ENCODE data around the gene DIS3L2. TPM values are rescaled to one million over a fixed set of nuclear protein-coding genes. Genes with fewer than 3 reads are reported as not detected.
A peak's percentile ranks its signal among the peaks of the same experiment; 100 is the strongest.
"Not testable (repeated sequence)": the region's sequence is repeated elsewhere in the genome, so short reads cannot be mapped to it uniquely, and the experiment has no call there.

Gene DIS3L2
- total and polyA plus RNA-seq, 3 experiments from 2014 or later: 16.4 to 29.5 (median 28.6) TPM

- Mint-ChIP-seq H3K27ac (no peak overlapping the region), H3K9me3 (no peaks in the 10 kb centered on the region), H3K4me1 (peaks cover 0 to 16% (median 0%) of the 10 kb centered on the region in 3 donors), H3K4me3 (no peak overlapping the region), H3K36me3 (peaks cover 0 to 3% (median 0%) of the 10 kb centered on the region in 3 donors), H3K27me3 (peaks cover 8 to 40% of the 10 kb centered on the region in 2 donors)
- DNase-seq: peak in 1 of 5 donors; percentile 25
- ChIA-PET POLR2A (no interaction called here), CTCF (no interaction called here)
- no peak overlapping the region for H3K27ac ChIP-seq (ENCODE audit: low read depth, low read length)
- no peaks in the 10 kb centered on the region for H3K36me3 ChIP-seq (ENCODE audit: insufficient read depth, low read length)
- H3K4me1 ChIP-seq (ENCODE audit: insufficient read depth, low read length): peaks cover 18% of the 10 kb centered on the region
- peaks cover 33% of the 10 kb centered on the region for H3K27me3 ChIP-seq (ENCODE audit: insufficient read depth, low read length, poor library complexity, severe bottlenecking)
- H3K4me3 ChIP-seq (ENCODE audit: low read length): no peak overlapping the region
- H3K9me3 ChIP-seq (ENCODE audit: low read length): no peaks in the 10 kb centered on the region
These were observed 391.6 kb downstream of the DIS3L2 start for GRCh38 chr2:232353096-232353495.

- no peak overlapping the region for H3K27ac ChIP-seq (ENCODE audit: low read depth, low read length)
- Mint-ChIP-seq H3K4me1 (peaks cover 0 to 16% (median 0%) of the 10 kb centered on the region in 3 donors), H3K27ac (no peak overlapping the region), H3K36me3 (peaks cover 0 to 3% (median 0%) of the 10 kb centered on the region in 3 donors), H3K9me3 (no peaks in the 10 kb centered on the region), H3K27me3 (peaks cover 8 to 40% of the 10 kb centered on the region in 2 donors), H3K4me3 (no peak overlapping the region)
- H3K27me3 ChIP-seq (ENCODE audit: insufficient read depth, low read length, poor library complexity, severe bottlenecking): peaks cover 33% of the 10 kb centered on the region
- POLR2A ChIA-PET: no interaction called here
- no peaks in the 10 kb centered on the region for H3K9me3 ChIP-seq (ENCODE audit: low read length)
- peak in 1 of 5 donors; percentile 23 for DNase-seq
- no peak overlapping the region for H3K4me3 ChIP-seq (ENCODE audit: low read length)
- no peaks in the 10 kb centered on the region for H3K36me3 ChIP-seq (ENCODE audit: insufficient read depth, low read length)
- H3K4me1 ChIP-seq (ENCODE audit: insufficient read depth, low read length): peaks cover 18% of the 10 kb centered on the region
- CTCF ChIA-PET: no interaction called here
These were observed 392.1 kb downstream of the DIS3L2 start for GRCh38 chr2:232353660-232354059.

GRCh38 chr2:232354069-232354468, 392.6 kb downstream of the DIS3L2 start:
- Histone ChIP-seq H3K27ac (ENCODE audit: low read depth, low read length) (no peak overlapping the region), H3K36me3 (ENCODE audit: insufficient read depth, low read length) (no peaks in the 10 kb centered on the region), H3K4me1 (ENCODE audit: insufficient read depth, low read length) (peaks cover 15% of the 10 kb centered on the region), H3K9me3 (ENCODE audit: low read length) (no peaks in the 10 kb centered on the region), H3K4me3 (ENCODE audit: low read length) (no peak overlapping the region), H3K27me3 (ENCODE audit: insufficient read depth, low read length, poor library complexity, severe bottlenecking) (peaks cover 33% of the 10 kb centered on the region)
- H3K4me1 Mint-ChIP-seq: peaks cover 0 to 13% (median 0%) of the 10 kb centered on the region in 3 donors
- peaks cover 0 to 3% (median 0%) of the 10 kb centered on the region in 3 donors for H3K36me3 Mint-ChIP-seq
- ChIA-PET CTCF (no interaction called here), POLR2A (no interaction called here)
- no peak overlapping the region for H3K4me3 Mint-ChIP-seq
- no peak overlapping the region for H3K27ac Mint-ChIP-seq
- peaks cover 8 to 40% of the 10 kb centered on the region in 2 donors for H3K27me3 Mint-ChIP-seq
- peak in 1 of 5 donors; percentile 23 for DNase-seq
- no peaks in the 10 kb centered on the region for H3K9me3 Mint-ChIP-seq

GRCh38 chr2:232361646-232362045, 400.1 kb downstream of the DIS3L2 start:
- ChIA-PET CTCF (no interaction called here), POLR2A (no interaction called here)
- DNase-seq: no peak
- peaks cover 9 to 23% (median 11%) of the 10 kb centered on the region in 3 donors for H3K4me1 Mint-ChIP-seq
- Histone ChIP-seq H3K27ac (ENCODE audit: low read depth, low read length) (no peak overlapping the region), H3K9me3 (ENCODE audit: low read length) (no peaks in the 10 kb centered on the region), H3K4me1 (ENCODE audit: insufficient read depth, low read length) (peaks cover 16% of the 10 kb centered on the region), H3K27me3 (ENCODE audit: insufficient read depth, low read length, poor library complexity, severe bottlenecking) (no peaks in the 10 kb centered on the region), H3K4me3 (ENCODE audit: low read length) (no peak overlapping the region), H3K36me3 (ENCODE audit: insufficient read depth, low read length) (no peaks in the 10 kb centered on the region)
- H3K36me3 Mint-ChIP-seq: no peaks in the 10 kb centered on the region
- H3K27ac Mint-ChIP-seq: no peak overlapping the region
- H3K9me3 Mint-ChIP-seq: peaks cover 0 to 2% (median 0%) of the 10 kb centered on the region in 5 donors
- peaks cover 0 to 5% of the 10 kb centered on the region in 2 donors for H3K27me3 Mint-ChIP-seq
- H3K4me3 Mint-ChIP-seq: no peak overlapping the region

GRCh38 chr2:232362174-232362900, 400.8 kb downstream of the DIS3L2 start:
- Mint-ChIP-seq H3K4me3 (peak overlapping the region in 4 of 7 donors; percentile 37 to 61 (median 42)), H3K27ac (no peak overlapping the region), H3K36me3 (no peaks in the 10 kb centered on the region), H3K4me1 (peaks cover 9 to 23% (median 11%) of the 10 kb centered on the region in 3 donors), H3K9me3 (peaks cover 0 to 2% (median 0%) of the 10 kb centered on the region in 5 donors), H3K27me3 (no peaks in the 10 kb centered on the region)
- ChIA-PET POLR2A (no interaction called here), CTCF (no interaction called here)
- H3K36me3 ChIP-seq (ENCODE audit: insufficient read depth, low read length): no peaks in the 10 kb centered on the region
- H3K27me3 ChIP-seq (ENCODE audit: insufficient read depth, low read length, poor library complexity, severe bottlenecking): no peaks in the 10 kb centered on the region
- no peak overlapping the region for H3K4me3 ChIP-seq (ENCODE audit: low read length)
- peak in 1 of 5 donors; percentile 34 for DNase-seq
- H3K27ac ChIP-seq (ENCODE audit: low read depth, low read length): no peak overlapping the region
- no peaks in the 10 kb centered on the region for H3K9me3 ChIP-seq (ENCODE audit: low read length)
- peaks cover 16% of the 10 kb centered on the region for H3K4me1 ChIP-seq (ENCODE audit: insufficient read depth, low read length)

GRCh38 chr2:232363064-232363783, 401.7 kb downstream of the DIS3L2 start:
- Histone ChIP-seq H3K4me3 (ENCODE audit: low read length) (peak overlapping the region; percentile 59), H3K4me1 (ENCODE audit: insufficient read depth, low read length) (peaks cover 16% of the 10 kb centered on the region)
- H3K27ac Mint-ChIP-seq: peak overlapping the region in 5 of 8 donors; percentile 75 to 94 (median 87)
- POLR2A ChIA-PET; H3K9me3 Mint-ChIP-seq; H3K27me3 ChIP-seq (ENCODE audit: insufficient read depth, low read length, poor library complexity, severe bottlenecking); H3K27ac ChIP-seq (ENCODE audit: low read depth, low read length); H3K36me3 Mint-ChIP-seq; H3K9me3 ChIP-seq (ENCODE audit: low read length); CTCF ChIA-PET; H3K27me3 Mint-ChIP-seq; H3K36me3 ChIP-seq (ENCODE audit: insufficient read depth, low read length): not testable (repeated sequence)
- peak overlapping the region in 6 of 7 donors; percentile 83 to 92 (median 86) for H3K4me3 Mint-ChIP-seq
- DNase-seq: peak in 1 of 5 donors; percentile 22
- peaks cover 9 to 23% (median 11%) of the 10 kb centered on the region in 3 donors for H3K4me1 Mint-ChIP-seq

GRCh38 chr2:232363784-232364615, 402.5 kb downstream of the DIS3L2 start:
- Histone ChIP-seq H3K36me3 (ENCODE audit: insufficient read depth, low read length) (no peaks in the 10 kb centered on the region), H3K4me1 (ENCODE audit: insufficient read depth, low read length) (peaks cover 16% of the 10 kb centered on the region), H3K9me3 (ENCODE audit: low read length) (no peaks in the 10 kb centered on the region), H3K27ac (ENCODE audit: low read depth, low read length) (no peak overlapping the region), H3K4me3 (ENCODE audit: low read length) (peak overlapping the region; percentile 59), H3K27me3 (ENCODE audit: insufficient read depth, low read length, poor library complexity, severe bottlenecking) (no peaks in the 10 kb centered on the region)
- peak overlapping the region in 7 of 8 donors; percentile 75 to 94 (median 84) for H3K27ac Mint-ChIP-seq
- H3K9me3 Mint-ChIP-seq: peaks cover 0 to 2% (median 0%) of the 10 kb centered on the region in 5 donors
- no peaks in the 10 kb centered on the region for H3K27me3 Mint-ChIP-seq
- peak overlapping the region; percentile 17 to 92 (median 85) for H3K4me3 Mint-ChIP-seq
- ChIA-PET CTCF (interaction anchor here (1.0 kb wide), 1 partner anchor 13 kb away, joined by 3 read pairs; no protein-coding TSS in a partner anchor), POLR2A (no interaction called here)
- peaks cover 9 to 23% (median 11%) of the 10 kb centered on the region in 3 donors for H3K4me1 Mint-ChIP-seq
- DNase-seq: peak in 2 of 5 donors; percentile 36 to 43
- no peaks in the 10 kb centered on the region for H3K36me3 Mint-ChIP-seq

All from CD8-positive, alpha-beta memory T cell (primary cell).